Cardiac muscle cell (in vitro differentiated cells and primary cell): Measurements from ENCODE around the gene EIF5AL1. TPM values are rescaled to one million over a fixed set of nuclear protein-coding genes. Genes with fewer than 3 reads are reported as not detected.

Source experiments
- DNase-seq, 2 donors: peaks; one replicate each; pipeline versions ENCODE4 v3.0.0 to v3.0.0-alpha.2; 2010 to 2017; ENCODE audit warnings: low read depth in 1 of 2, low spot score in 1 of 2
- H3K27ac ChIP-seq: fragments of 200-600 bp; sonication (generic); 2 replicates; pipeline ENCODE4 v1.5.1; 2016
- H3K27me3 ChIP-seq: fragments of 200-600 bp; sonication (generic); 2 replicates; pipeline ENCODE4 v1.6.0; 2016; ENCODE audit warnings: control low read depth
- H3K36me3 ChIP-seq: fragments of 200-600 bp; sonication (generic); 2 replicates; pipeline ENCODE4 v1.5.1; 2016; ENCODE audit warnings: control low read depth
- H3K4me1 ChIP-seq: fragments of 200-600 bp; sonication (generic); 2 replicates; pipeline ENCODE4 v1.8.1; 2017; ENCODE audit warnings: low read depth, mild to moderate bottlenecking, mixed run types
- H3K4me3 ChIP-seq: fragments of 200-600 bp; sonication (generic); 2 replicates; pipeline ENCODE4 v1.5.1; 2016; ENCODE audit warnings: mild to moderate bottlenecking
- H3K9me3 ChIP-seq: fragments of 200-600 bp; sonication (generic); 2 replicates; pipeline ENCODE4 v1.5.1; 2017; ENCODE audit warnings: low read depth, mild to moderate bottlenecking, control low read depth
- polyA plus RNA-seq: library from polyadenylated mRNA; unstranded; fragments of >200 nt; fragmentation: Nextera tagmentation; extraction: Ambion mirVana; gene quantifications from 2 replicates; pipeline ENCODE4 v1.2.1, GENCODE V29; 2016
- total RNA-seq: library from RNA; depleted of rRNA; stranded (reverse); fragments of >200 nt; gene quantifications from 2 replicates; pipeline ENCODE4 v1.2.3, GENCODE V29; 2016
- TF ChIP-seq, protein P1 (sequence below): IDR thresholded peaks from 2 replicates; pipeline ENCODE4 v1.5.1; 2012; ENCODE audit warnings: low read depth, mild to moderate bottlenecking, low read length

The EIF5AL1 gene
- total and polyA plus RNA-seq, 2 experiments from 2014 or later: 0.27 to 1.9 TPM

DNA sequence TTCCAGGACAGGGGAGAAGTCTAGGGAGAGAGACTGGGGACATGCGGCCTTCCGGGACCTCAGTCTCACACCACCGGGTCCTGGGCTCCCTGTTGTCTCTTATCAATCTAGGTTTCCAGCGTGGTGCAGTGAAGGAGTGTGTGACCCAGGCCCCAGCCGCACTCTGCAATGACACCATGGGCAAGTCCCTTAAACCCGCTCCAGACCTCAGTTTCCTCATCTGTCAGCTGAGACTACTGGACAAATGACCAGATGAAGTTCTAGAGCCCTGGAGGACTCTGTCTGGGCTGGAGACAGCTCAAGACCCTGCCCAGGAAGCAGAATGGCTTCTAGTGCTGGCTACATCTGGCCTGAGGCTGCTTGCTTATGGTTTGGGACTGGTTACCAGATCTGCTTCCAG lies 20.1 kb upstream of the EIF5AL1 start:
- Histone ChIP-seq H3K36me3 (no peaks in the 10 kb centered on the region), H3K27ac (no peak overlapping the region), H3K4me1 (peaks cover 14% of the 10 kb centered on the region)

DNA sequence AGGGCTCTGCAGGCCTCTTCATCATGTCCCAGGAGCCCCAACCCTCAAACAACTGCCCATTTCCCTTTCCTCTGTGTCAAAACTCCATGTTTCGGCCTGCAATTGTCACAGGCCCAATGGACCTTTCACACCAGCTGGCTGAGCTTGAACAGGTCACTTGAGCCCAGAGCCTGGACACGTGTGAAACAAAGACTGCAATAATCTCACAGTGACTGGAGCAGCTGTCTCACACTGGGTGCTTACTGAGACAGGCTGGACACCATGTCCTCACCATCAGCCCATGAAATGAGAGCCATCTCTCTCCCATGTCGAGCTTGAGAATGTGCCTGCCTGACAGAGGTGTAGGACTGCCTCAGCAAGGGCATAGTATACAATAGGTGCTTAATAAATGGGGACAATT lies 19.5 kb upstream of the EIF5AL1 start:
- no peak overlapping the region for H3K27ac ChIP-seq
- H3K36me3 ChIP-seq: no peaks in the 10 kb centered on the region
- no peak for DNase-seq
- TF ChIP-seq, protein P1, sequence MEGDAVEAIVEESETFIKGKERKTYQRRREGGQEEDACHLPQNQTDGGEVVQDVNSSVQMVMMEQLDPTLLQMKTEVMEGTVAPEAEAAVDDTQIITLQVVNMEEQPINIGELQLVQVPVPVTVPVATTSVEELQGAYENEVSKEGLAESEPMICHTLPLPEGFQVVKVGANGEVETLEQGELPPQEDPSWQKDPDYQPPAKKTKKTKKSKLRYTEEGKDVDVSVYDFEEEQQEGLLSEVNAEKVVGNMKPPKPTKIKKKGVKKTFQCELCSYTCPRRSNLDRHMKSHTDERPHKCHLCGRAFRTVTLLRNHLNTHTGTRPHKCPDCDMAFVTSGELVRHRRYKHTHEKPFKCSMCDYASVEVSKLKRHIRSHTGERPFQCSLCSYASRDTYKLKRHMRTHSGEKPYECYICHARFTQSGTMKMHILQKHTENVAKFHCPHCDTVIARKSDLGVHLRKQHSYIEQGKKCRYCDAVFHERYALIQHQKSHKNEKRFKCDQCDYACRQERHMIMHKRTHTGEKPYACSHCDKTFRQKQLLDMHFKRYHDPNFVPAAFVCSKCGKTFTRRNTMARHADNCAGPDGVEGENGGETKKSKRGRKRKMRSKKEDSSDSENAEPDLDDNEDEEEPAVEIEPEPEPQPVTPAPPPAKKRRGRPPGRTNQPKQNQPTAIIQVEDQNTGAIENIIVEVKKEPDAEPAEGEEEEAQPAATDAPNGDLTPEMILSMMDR: no peak
- H3K4me3 ChIP-seq: no peak overlapping the region
- no peaks in the 10 kb centered on the region for H3K9me3 ChIP-seq
- H3K4me1 ChIP-seq: peaks cover 14% of the 10 kb centered on the region
- no peaks in the 10 kb centered on the region for H3K27me3 ChIP-seq

More for the DNA sequence above, 20.1 kb upstream of the EIF5AL1 start:
- Histone ChIP-seq H3K4me3 (no peak overlapping the region), H3K27me3 (no peaks in the 10 kb centered on the region), H3K9me3 (no peaks in the 10 kb centered on the region)
- DNase-seq: no peak
- TF ChIP-seq, protein P1: no peak

DNA sequence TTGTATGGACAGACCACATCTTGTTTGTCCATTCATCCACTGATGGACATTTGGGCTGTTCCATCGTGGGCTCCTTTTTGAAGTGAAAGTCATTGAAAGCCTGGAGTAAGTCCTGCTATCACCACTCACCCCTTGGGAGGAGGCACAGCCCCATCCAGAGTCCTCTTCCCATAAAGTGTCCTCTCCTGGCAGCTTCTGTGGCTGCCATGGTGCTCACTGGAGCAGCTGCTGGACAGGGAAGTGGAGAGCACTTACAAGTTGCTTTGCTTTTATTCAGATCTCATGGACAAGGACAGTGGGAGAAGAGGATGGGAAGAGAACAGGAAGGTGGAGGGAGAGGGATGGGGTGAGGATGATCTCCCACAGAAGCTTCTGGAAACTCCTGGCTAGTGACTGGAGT lies 18.5 kb upstream of the EIF5AL1 start:
- Histone ChIP-seq H3K27ac (no peak overlapping the region), H3K36me3 (no peaks in the 10 kb centered on the region), H3K4me1 (peaks cover 11% of the 10 kb centered on the region), H3K27me3 (no peaks in the 10 kb centered on the region), H3K4me3 (no peak overlapping the region), H3K9me3 (no peaks in the 10 kb centered on the region)
- no peak for DNase-seq
- TF ChIP-seq, protein P1: no peak

DNA sequence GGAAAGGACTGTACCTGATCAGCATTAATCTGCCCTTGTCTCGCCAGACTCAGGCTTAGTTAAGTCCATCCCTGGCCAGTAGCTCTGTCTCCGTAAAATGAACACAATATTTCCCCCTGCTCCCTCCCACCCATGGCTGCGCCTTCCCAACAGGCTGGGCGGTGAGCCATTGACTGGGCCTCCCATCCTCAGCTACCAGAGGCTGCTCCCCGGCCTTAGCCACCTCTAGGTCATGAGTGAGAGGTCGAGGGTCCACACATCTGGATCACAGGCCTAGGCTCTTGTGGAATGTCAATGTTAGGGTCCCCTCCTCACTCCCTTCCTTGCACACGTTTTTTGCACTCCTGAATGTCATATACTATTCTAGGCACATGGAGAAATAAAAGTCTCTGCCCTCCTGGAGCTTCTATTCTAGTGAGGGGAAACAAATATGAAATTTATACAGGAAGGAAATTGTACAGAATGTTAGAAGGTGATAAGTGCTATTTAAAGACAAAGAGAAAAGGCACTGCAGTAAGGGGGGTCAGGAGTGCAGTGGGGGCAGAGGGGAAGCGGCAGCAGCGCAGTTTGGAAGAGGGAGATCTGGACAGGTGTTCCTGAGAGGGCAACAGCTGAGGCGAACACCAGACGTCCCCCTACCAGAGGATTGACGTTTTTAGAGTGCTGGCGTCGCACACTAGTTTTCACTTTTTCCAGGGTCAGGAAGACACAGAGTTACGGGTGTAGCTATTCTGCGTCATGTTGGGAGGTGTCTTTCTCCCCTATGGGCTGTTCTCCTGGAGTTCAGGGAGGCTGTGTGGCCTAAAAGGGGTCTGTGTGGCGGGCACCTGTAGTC lies 17.2 kb upstream of the EIF5AL1 start:
- no peaks in the 10 kb centered on the region for H3K9me3 ChIP-seq
- no peak for DNase-seq
- peaks cover 7% of the 10 kb centered on the region for H3K4me1 ChIP-seq

DNA sequence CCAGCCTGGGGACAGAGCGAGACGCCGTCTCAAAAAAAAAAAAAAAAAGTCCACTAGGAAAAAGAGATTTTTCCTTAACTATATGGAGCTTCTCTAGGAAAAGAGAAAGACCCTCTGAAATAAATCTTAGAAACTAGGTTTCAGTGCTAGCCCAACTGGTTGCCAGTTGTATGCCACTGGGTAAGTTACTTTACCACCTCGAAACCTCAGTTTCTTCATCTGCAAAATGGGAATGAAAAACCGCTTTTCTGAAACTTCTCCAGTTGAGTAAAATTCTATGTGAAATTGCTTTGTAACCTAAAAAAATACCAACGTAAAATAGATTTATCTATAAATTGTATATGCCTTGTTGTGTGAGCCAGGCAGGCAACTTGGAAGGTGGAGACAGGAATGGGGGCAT lies 16.5 kb upstream of the EIF5AL1 start:
- Histone ChIP-seq H3K27ac (no peak overlapping the region), H3K36me3 (no peaks in the 10 kb centered on the region), H3K4me1 (peaks cover under 1% of the 10 kb centered on the region), H3K9me3 (no peaks in the 10 kb centered on the region), H3K27me3 (no peaks in the 10 kb centered on the region), H3K4me3 (no peak overlapping the region)
- DNase-seq: no peak
- TF ChIP-seq, protein P1: no peak

More for the DNA sequence above, 17.2 kb upstream of the EIF5AL1 start:
- Histone ChIP-seq H3K4me3 (no peak overlapping the region), H3K27ac (no peak overlapping the region), H3K27me3 (no peaks in the 10 kb centered on the region), H3K36me3 (no peaks in the 10 kb centered on the region)
- TF ChIP-seq, protein P1: no peak
